B cell (primary cell): ENCODE measurements around the gene COL11A2. TPM values are rescaled to one million over a fixed set of nuclear protein-coding genes. Genes with fewer than 3 reads are reported as not detected.

ENCODE experiments used
- ATAC-seq: fragments of 200-7000 bp; cut with Tn5 transposase; one replicate; pipeline ENCODE4 v1.10.0; 2021; ENCODE audit warnings: low read depth, mild to moderate bottlenecking, moderate number of reproducible peaks, moderate library complexity
- CTCF ChIA-PET: fragments of 350-600 bp; sonication (Branson Sonifier 250); formaldehyde crosslinking; loops from one replicate; lab custom pipeline; 2021; ENCODE audit warnings: antibody characterized with exemption, inconsistent platforms; lab: Charles Lee
- POLR2A ChIA-PET: fragments of 350-600 bp; sonication (Branson Sonifier 250); formaldehyde crosslinking; loops from one replicate; lab custom pipeline; 2021; ENCODE audit warnings: antibody characterized with exemption; lab: Charles Lee
- DNase-seq: peaks from one replicate; pipeline ENCODE4 v3.0.0; 2013
- H2AFZ ChIP-seq: 2 replicates; pipeline ENCODE4 v1.6.1; 2012; ENCODE audit warnings: mild to moderate bottlenecking, low read depth, low read length; ENCODE audit not compliant: insufficient read depth, poor library complexity, severe bottlenecking
- H3K27ac ChIP-seq, 2 donors: 1 replicate in 1 of 2; 2 replicates in 1 of 2; pipeline ENCODE4 v1.5.1; 2012 to 2013; ENCODE audit warnings: low read length in 2 of 2, mild to moderate bottlenecking in 2 of 2, moderate library complexity in 1 of 2
- H3K27me3 ChIP-seq, 4 experiments: fragments of 200-600 bp in 1 of 4; sonication (generic) in 1 of 4; replicated peaks in 1 of 4; 1 replicate in 2 of 4; 2 replicates in 2 of 4; pipeline versions ENCODE4 v1.6.1 to v1.7.0; 2013 to 2016; ENCODE audit warnings: low read length in 3 of 4, mild to moderate bottlenecking in 2 of 4, mixed read lengths in 1 of 4, moderate library complexity in 1 of 4; ENCODE audit not compliant: insufficient read depth in 4 of 4, control insufficient read depth in 3 of 4; ENCODE audit errors: control extremely low read depth in 1 of 4
- H3K36me3 ChIP-seq, 2 experiments: replicated peaks in 1 of 2; 1 replicate in 1 of 2; 2 replicates in 1 of 2; pipeline versions ENCODE4 v1.6.1 to v1.7.1; 2013; ENCODE audit warnings: low read length in 1 of 2; ENCODE audit not compliant: insufficient read depth in 2 of 2, control insufficient read depth in 1 of 2; ENCODE audit errors: control extremely low read depth in 1 of 2, extremely low read depth in 1 of 2
- H3K4me1 ChIP-seq, 2 donors: fragments of 200-600 bp in 1 of 2; sonication (generic) in 1 of 2; 1 replicate in 1 of 2; 2 replicates in 1 of 2; pipeline versions ENCODE4 v1.5.1 to v1.6.1; 2013 to 2017; ENCODE audit warnings: low read length in 2 of 2; ENCODE audit not compliant: control insufficient read depth in 2 of 2, insufficient read depth in 2 of 2
- H3K4me2 ChIP-seq: replicated peaks from 2 replicates; pipeline ENCODE3; 2012; ENCODE audit warnings: mild to moderate bottlenecking, low read depth, low read length; ENCODE audit not compliant: poor library complexity, severe bottlenecking
- H3K4me3 ChIP-seq, 5 experiments: fragments of 200-600 bp in 1 of 5; sonication (generic) in 1 of 5; 1 replicate in 3 of 5; 2 replicates in 2 of 5; pipeline versions ENCODE4 v1.5.1 to v1.7.0; 2011 to 2016; ENCODE audit warnings: low read length in 4 of 5, mild to moderate bottlenecking in 4 of 5, low read depth in 2 of 5, control low read depth in 1 of 5, moderate library complexity in 1 of 5; ENCODE audit not compliant: insufficient read depth in 1 of 5; ENCODE audit errors: control extremely low read depth in 1 of 5, extremely low read depth in 1 of 5
- H3K79me2 ChIP-seq: fragments of 200-600 bp; sonication (generic); one replicate; pipeline ENCODE4 v1.6.0; 2016; ENCODE audit warnings: low read length; ENCODE audit not compliant: control insufficient read depth, insufficient read depth
- H3K9ac ChIP-seq: fragments of 200-600 bp; sonication (generic); 2 replicates; pipeline ENCODE4 v1.6.1; 2017; ENCODE audit warnings: mild to moderate bottlenecking, low read length, moderate library complexity
- H3K9me3 ChIP-seq, 3 donors: one replicate each; pipeline versions ENCODE4 v1.6.1 to v1.7.1; 2013; ENCODE audit warnings: low read length in 2 of 3; ENCODE audit not compliant: control insufficient read depth in 2 of 3, insufficient read depth in 1 of 3; ENCODE audit errors: control extremely low read depth in 1 of 3
- H4K20me1 ChIP-seq: 2 replicates; pipeline ENCODE4 v1.6.0; 2012; ENCODE audit warnings: mild to moderate bottlenecking, low read length; ENCODE audit not compliant: insufficient read depth, control insufficient read depth, poor library complexity, severe bottlenecking
- H3K27ac Mint-ChIP-seq: one replicate; pipeline ENCODE4 v1.8.0; 2021; ENCODE audit warnings: mixed read lengths
- H3K27me3 Mint-ChIP-seq: one replicate; pipeline ENCODE4 v1.8.0; 2021; ENCODE audit warnings: mixed read lengths
- H3K4me1 Mint-ChIP-seq: one replicate; pipeline ENCODE4 v1.8.0; 2021; ENCODE audit warnings: mixed read lengths
- H3K4me3 Mint-ChIP-seq: one replicate; pipeline ENCODE4 v1.8.0; 2021; ENCODE audit warnings: mixed read lengths
- H3K9me3 Mint-ChIP-seq: one replicate; pipeline ENCODE4 v1.8.0; 2022; ENCODE audit warnings: mixed read lengths; ENCODE audit not compliant: insufficient read depth
- CTCF ChIP-seq: fragments of 200-600 bp; IDR thresholded peaks from one replicate; pipeline ENCODE4 v1.8.0; 2022; ENCODE audit warnings: antibody characterized with exemption, mild to moderate bottlenecking
- EZH2 ChIP-seq: IDR thresholded peaks from 2 replicates; pipeline ENCODE4 v1.6.1; 2012; ENCODE audit warnings: borderline replicate concordance, low read depth, mild to moderate bottlenecking, moderate library complexity, low read length; ENCODE audit not compliant: insufficient read depth, poor library complexity, severe bottlenecking
- WGBS: methylation state at CpG from one replicate; pipeline ENCODE4 v1.1.5; 2013; ENCODE audit warnings: missing lambda C conversion rate; ENCODE audit not compliant: insufficient coverage; 5-methylcytosine and 5-hydroxymethylcytosine counted together
- intact Hi-C: fragments of 100-400 bp; cut with micrococcal nuclease; formaldehyde crosslinking; loops from one replicate; pipeline ENCODE4 v1.10.0; 2022
- polyA plus RNA-seq: library from polyadenylated mRNA; depleted of rRNA; stranded (reverse); fragments of >200 nt; gene quantifications from 2 replicates; pipeline ENCODE4 v1.2.3, GENCODE V29; 2012
- total RNA-seq, 2 donors: library from RNA; stranded (reverse); fragments of 120-200 nt in 1 of 2; gene quantifications; 1 replicate in 1 of 2; 2 replicates in 1 of 2; pipeline versions ENCODE4 v1.2.3 to v1.2.4, GENCODE V29; 2013 to 2022

The COL11A2 gene
- total and polyA plus RNA-seq, 2 donors (not counting 1 experiment from before 2014, with no cell fraction given), result 0.39 to 0.82 TPM

GRCh38 chr6:33195304-33196165, 3.3 kb upstream of the COL11A2 start:
- Histone ChIP-seq H3K4me1 (peaks cover 27 to 41% of the 10 kb centered on the region in 2 donors), H3K79me2 (peaks cover 29% of the 10 kb centered on the region), H3K9me3 (peaks cover 0 to 8% (median 0%) of the 10 kb centered on the region in 3 donors), H3K27me3 (peaks cover 0 to 20% (median 11%) of the 10 kb centered on the region in 4 experiments), H3K9ac (no peak overlapping the region), H2AFZ (no peak overlapping the region), H3K36me3 (peaks cover 0 to 37% of the 10 kb centered on the region in 2 experiments), H3K4me2 (no peak overlapping the region), H3K27ac (no peak overlapping the region), H3K4me3 (no peak overlapping the region), H4K20me1 (peaks cover 15% of the 10 kb centered on the region)
- CTCF ChIA-PET, result interaction anchor here (1.1 kb wide), 1 partner anchor 181 kb away, joined by 3 read pairs; no protein-coding TSS in a partner anchor
- ATAC-seq, result no peak
- Mint-ChIP-seq H3K27ac (no peak overlapping the region), H3K27me3 (peaks cover 7% of the 10 kb centered on the region), H3K4me1 (peaks cover 49% of the 10 kb centered on the region), H3K9me3 (no peaks in the 10 kb centered on the region), H3K4me3 (no peak overlapping the region)
- intact Hi-C loops, result no loop called here
- DNase-seq, result peak; percentile 12
- 94% methylated on average over 12 of the region's 15 CpGs for WGBS
- POLR2A ChIA-PET, result interaction anchor here (0.5 to 1.2 kb wide), 2 partner anchors 13 to 757 kb away, joined by 3 to 4 read pairs; partner anchors contain the start of gene RING1
- TF ChIP-seq CTCF (no peak), EZH2 (no peak)
